Prostate gland (tissue), 2 donors: ENCODE measurements around the gene ABHD3.

Experiments used
- CTCF ChIP-seq, 4 experiments: fragments of 200-600 bp in 2 of 4; fragments of 450-650 bp in 2 of 4; sonication (generic) in 2 of 4; IDR thresholded peaks; 1 replicate in 3 of 4; 2 replicates in 1 of 4; pipeline ENCODE4 v1.5.1; 2016 to 2019; ENCODE audit warnings: antibody characterized with exemption in 4 of 4, mild to moderate bottlenecking in 2 of 4, moderate library complexity in 2 of 4
- POLR2A ChIP-seq: fragments of 450-650 bp; IDR thresholded peaks from one replicate; pipeline ENCODE4 v1.6.1; 2016; ENCODE audit warnings: antibody characterized with exemption, mild to moderate bottlenecking
- POLR2AphosphoS5 ChIP-seq: sonication (generic); formaldehyde crosslinking; IDR thresholded peaks from one replicate; pipeline ENCODE4 v1.6.1; 2017; ENCODE audit warnings: antibody characterized with exemption

- TF ChIP-seq CTCF (IDR thresholded peaks at IDR 0.05) (no peak), POLR2A (no peak), POLR2AphosphoS5 (no peak)
Measured at GRCh38 chr18:21686282-21687105, 18.1 kb downstream of the ABHD3 start.
